Mammary epithelial cell (primary cell): ENCODE results near the gene ZNF865.

Source experiments
- EZH2 ChIP-seq: IDR thresholded peaks from 2 replicates; pipeline ENCODE4 v1.6.1; 2012; ENCODE audit warnings: low read length, inconsistent platforms, borderline replicate concordance
- TF ChIP-seq, protein P1 (sequence below), 2 donors: IDR thresholded peaks in 1 of 2; conservative IDR thresholded peaks in 1 of 2; 2 replicates each; pipeline ENCODE4 v1.5.1; 2011 to 2012; ENCODE audit warnings: inconsistent platforms in 2 of 2, low read length in 2 of 2, mild to moderate bottlenecking in 2 of 2, control low read depth in 1 of 2, low read depth in 1 of 2; ENCODE audit not compliant: insufficient read depth in 1 of 2; ENCODE audit errors: extremely low read depth in 1 of 2

DNA sequence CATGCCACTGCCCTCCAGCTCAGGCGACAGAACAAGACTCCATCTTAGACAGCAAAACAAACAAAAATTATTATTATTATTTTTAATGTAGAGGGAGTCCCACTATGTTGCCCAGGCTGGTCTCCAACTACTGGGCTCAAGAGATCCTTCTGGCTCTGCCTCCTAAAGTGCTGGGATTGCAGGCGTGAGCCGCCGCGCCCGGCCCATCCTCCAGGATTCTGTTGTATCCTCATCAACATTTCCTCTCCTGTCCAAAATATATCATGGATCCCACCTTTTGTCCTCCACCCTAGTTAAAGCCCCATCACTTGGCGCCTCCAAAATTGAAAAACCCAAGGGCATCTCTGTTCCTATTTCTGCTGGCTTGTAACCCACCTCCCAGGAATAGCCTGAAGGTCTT, 17.7 kb downstream of the ZNF865 start:
- TF ChIP-seq, protein P1, sequence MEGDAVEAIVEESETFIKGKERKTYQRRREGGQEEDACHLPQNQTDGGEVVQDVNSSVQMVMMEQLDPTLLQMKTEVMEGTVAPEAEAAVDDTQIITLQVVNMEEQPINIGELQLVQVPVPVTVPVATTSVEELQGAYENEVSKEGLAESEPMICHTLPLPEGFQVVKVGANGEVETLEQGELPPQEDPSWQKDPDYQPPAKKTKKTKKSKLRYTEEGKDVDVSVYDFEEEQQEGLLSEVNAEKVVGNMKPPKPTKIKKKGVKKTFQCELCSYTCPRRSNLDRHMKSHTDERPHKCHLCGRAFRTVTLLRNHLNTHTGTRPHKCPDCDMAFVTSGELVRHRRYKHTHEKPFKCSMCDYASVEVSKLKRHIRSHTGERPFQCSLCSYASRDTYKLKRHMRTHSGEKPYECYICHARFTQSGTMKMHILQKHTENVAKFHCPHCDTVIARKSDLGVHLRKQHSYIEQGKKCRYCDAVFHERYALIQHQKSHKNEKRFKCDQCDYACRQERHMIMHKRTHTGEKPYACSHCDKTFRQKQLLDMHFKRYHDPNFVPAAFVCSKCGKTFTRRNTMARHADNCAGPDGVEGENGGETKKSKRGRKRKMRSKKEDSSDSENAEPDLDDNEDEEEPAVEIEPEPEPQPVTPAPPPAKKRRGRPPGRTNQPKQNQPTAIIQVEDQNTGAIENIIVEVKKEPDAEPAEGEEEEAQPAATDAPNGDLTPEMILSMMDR (conservative IDR thresholded peaks at IDR 0.05 in 1 of 2, IDR thresholded peaks at IDR 0.05 in 1 of 2; ENCODE audit: extremely low read depth in 1 of 2, insufficient read depth in 1 of 2, low read depth in 1 of 2, low read length in 2 of 2), result no peak
- TF ChIP-seq EZH2, result no peak
